H9 (cell line): ENCODE measurements around the gene CRYBG2. TPM values are rescaled to one million over a fixed set of nuclear protein-coding genes. Genes with fewer than 3 reads are reported as not detected.

Source experiments
- DNase-seq: peaks from one replicate; pipeline ENCODE4 v3.0.0-alpha.2; 2017
- H2AFZ ChIP-seq: one replicate; pipeline ENCODE4 v1.6.1; 2013; ENCODE audit warnings: mild to moderate bottlenecking, low read length, control low read depth, moderate library complexity
- H2AK5ac ChIP-seq: 2 replicates; pipeline ENCODE4 v1.6.1; 2013; ENCODE audit warnings: low read length, control low read depth, mixed read lengths; ENCODE audit not compliant: insufficient read length
- H2BK120ac ChIP-seq: one replicate; pipeline ENCODE4 v1.6.1; 2013; ENCODE audit warnings: low read depth, mild to moderate bottlenecking, low read length, control low read depth, inconsistent platforms; ENCODE audit not compliant: poor library complexity, severe bottlenecking
- H2BK12ac ChIP-seq: 2 replicates; pipeline ENCODE4 v1.6.1; 2013; ENCODE audit warnings: low read length, control low read depth, mixed read lengths, low read depth; ENCODE audit not compliant: insufficient read length
- H2BK15ac ChIP-seq: 2 replicates; pipeline ENCODE4 v1.6.1; 2013; ENCODE audit warnings: low read depth, low read length, control low read depth
- H2BK20ac ChIP-seq: one replicate; pipeline ENCODE4 v1.6.1; 2013; ENCODE audit warnings: low read depth, mild to moderate bottlenecking, low read length, control low read depth, inconsistent platforms; ENCODE audit not compliant: poor library complexity, severe bottlenecking
- H2BK5ac ChIP-seq: 2 replicates; pipeline ENCODE4 v1.6.1; 2013; ENCODE audit warnings: low read length, control low read depth, mixed read lengths; ENCODE audit not compliant: insufficient read length
- H3K14ac ChIP-seq: 2 replicates; pipeline ENCODE4 v1.6.1; 2013; ENCODE audit warnings: low read length, control low read depth; ENCODE audit not compliant: insufficient read depth
- H3K18ac ChIP-seq: 2 replicates; pipeline ENCODE4 v1.6.1; 2013; ENCODE audit warnings: low read depth, mild to moderate bottlenecking, mixed read lengths, low read length, control low read depth; ENCODE audit not compliant: insufficient read length
- H3K23ac ChIP-seq: 2 replicates; pipeline ENCODE4 v1.6.1; 2013; ENCODE audit warnings: low read length, control low read depth, mixed read lengths, low read depth; ENCODE audit not compliant: insufficient read length
- H3K23me2 ChIP-seq: 2 replicates; pipeline ENCODE4 v1.6.1; 2013; ENCODE audit warnings: low read depth, mild to moderate bottlenecking, mixed read lengths, low read length, control low read depth; ENCODE audit not compliant: insufficient read length, poor library complexity, severe bottlenecking
- H3K27ac ChIP-seq: 2 replicates; pipeline ENCODE4 v1.5.1; 2013; ENCODE audit warnings: low read length, control low read depth, mixed read lengths, low read depth; ENCODE audit not compliant: insufficient read length
- H3K27me3 ChIP-seq: 2 replicates; pipeline ENCODE4 v1.6.1; 2013; ENCODE audit warnings: low read length, control low read depth, inconsistent platforms; ENCODE audit not compliant: insufficient read depth
- H3K4ac ChIP-seq: 2 replicates; pipeline ENCODE4 v1.6.1; 2013; ENCODE audit warnings: low read depth, mild to moderate bottlenecking, control low read depth, inconsistent platforms, low read length, moderate library complexity
- H3K4me1 ChIP-seq: 2 replicates; pipeline ENCODE4 v1.6.1; 2013; ENCODE audit warnings: low read length, control low read depth, inconsistent platforms; ENCODE audit not compliant: insufficient read depth
- H3K4me2 ChIP-seq: 2 replicates; pipeline ENCODE4 v1.6.1; 2013; ENCODE audit warnings: low read length, control low read depth, mixed read lengths; ENCODE audit not compliant: insufficient read length, insufficient read depth
- H3K56ac ChIP-seq: 2 replicates; pipeline ENCODE4 v1.6.1; 2013; ENCODE audit warnings: low read depth, mild to moderate bottlenecking, mixed read lengths, low read length, control low read depth; ENCODE audit not compliant: insufficient read length
- H3K79me1 ChIP-seq: 2 replicates; pipeline ENCODE4 v1.6.1; 2013; ENCODE audit warnings: low read depth, mild to moderate bottlenecking, moderate library complexity, low read length, control low read depth, inconsistent platforms; ENCODE audit not compliant: insufficient read depth, poor library complexity, severe bottlenecking
- H3K79me2 ChIP-seq: 2 replicates; pipeline ENCODE4 v1.6.1; 2013; ENCODE audit warnings: low read length, control low read depth, inconsistent platforms; ENCODE audit not compliant: insufficient read depth
- H3K9ac ChIP-seq: 2 replicates; pipeline ENCODE4 v1.6.1; 2013; ENCODE audit warnings: low read length, control low read depth, mixed read lengths; ENCODE audit not compliant: insufficient read length; ENCODE audit errors: extremely low read depth
- H3K9me3 ChIP-seq: one replicate; pipeline ENCODE4 v1.6.1; 2013; ENCODE audit warnings: low read depth, low read length, inconsistent platforms; ENCODE audit not compliant: control insufficient read depth
- H3T11ph ChIP-seq: one replicate; pipeline ENCODE4 v1.6.1; 2013; ENCODE audit warnings: mild to moderate bottlenecking, low read length, control low read depth, inconsistent platforms
- H4K20me1 ChIP-seq: one replicate; pipeline ENCODE4 v1.6.1; 2013; ENCODE audit not compliant: control insufficient read depth, insufficient read length, insufficient read depth
- H4K5ac ChIP-seq: 2 replicates; pipeline ENCODE4 v1.6.1; 2013; ENCODE audit warnings: low read depth, mild to moderate bottlenecking, mixed read lengths, low read length, control low read depth; ENCODE audit not compliant: insufficient read length
- H4K8ac ChIP-seq: replicated peaks from 2 replicates; pipeline ENCODE4 v1.6.1; 2013; ENCODE audit warnings: low read length, control low read depth, mixed read lengths, low read depth; ENCODE audit not compliant: insufficient read length
- H4K91ac ChIP-seq: 2 replicates; pipeline ENCODE4 v1.6.1; 2013; ENCODE audit warnings: low read depth, mild to moderate bottlenecking, moderate library complexity, mixed read lengths, low read length, control low read depth; ENCODE audit not compliant: insufficient read length
- H3K27ac Mint-ChIP-seq, 3 experiments: 2 replicates in 2 of 3; 3 replicates in 1 of 3; pipeline ENCODE4 v1.8.0; 2020 to 2021; ENCODE audit warnings: mixed read lengths in 3 of 3, mild to moderate bottlenecking in 1 of 3, moderate library complexity in 1 of 3
- H3K27me3 Mint-ChIP-seq: 2 replicates; pipeline ENCODE4 v1.8.0; 2021; ENCODE audit warnings: low read depth, mild to moderate bottlenecking, moderate library complexity, mixed read lengths
- H3K36me3 Mint-ChIP-seq, 3 experiments: 2 replicates in 2 of 3; 3 replicates in 1 of 3; pipeline ENCODE4 v1.8.0; 2020 to 2021; ENCODE audit warnings: low read depth in 3 of 3, mixed read lengths in 3 of 3; ENCODE audit not compliant: insufficient read depth in 1 of 3
- H3K4me1 Mint-ChIP-seq, 2 experiments: 2 replicates each; pipeline ENCODE4 v1.8.0; 2020; ENCODE audit warnings: mixed read lengths in 2 of 2
- H3K4me3 Mint-ChIP-seq, 2 experiments: 2 replicates in 1 of 2; 3 replicates in 1 of 2; pipeline ENCODE4 v1.8.0; 2020 to 2021; ENCODE audit warnings: mild to moderate bottlenecking in 2 of 2, mixed read lengths in 2 of 2, moderate library complexity in 1 of 2
- H3K9me3 Mint-ChIP-seq, 2 experiments: 2 replicates in 1 of 2; 3 replicates in 1 of 2; pipeline ENCODE4 v1.8.0; 2020; ENCODE audit warnings: mild to moderate bottlenecking in 2 of 2, mixed read lengths in 2 of 2, moderate library complexity in 1 of 2
- CTCF ChIP-seq: fragments of 200-600 bp; sonication (generic); conservative IDR thresholded peaks from 3 replicates; pipeline ENCODE4 v1.8.0; 2021; ENCODE audit warnings: antibody characterized with exemption, mild to moderate bottlenecking
- WGBS: extraction: QIAGEN DNeasy Blood & Tissue Kit; methylation state at CpG from one replicate; pipeline ENCODE4 v1.1.7; 2013; ENCODE audit warnings: missing lambda C conversion rate, low lambda C conversion rate, mixed read lengths; ENCODE audit not compliant: insufficient read length; ENCODE audit errors: extremely low coverage; 5-methylcytosine and 5-hydroxymethylcytosine counted together
- total RNA-seq: library from RNA; stranded (reverse); gene quantifications from 2 replicates; pipeline ENCODE4 v1.2.1, GENCODE V29; 2021

Gene CRYBG2
- total RNA-seq, 1 experiment from 2014 or later: 12.8 TPM

DNA sequence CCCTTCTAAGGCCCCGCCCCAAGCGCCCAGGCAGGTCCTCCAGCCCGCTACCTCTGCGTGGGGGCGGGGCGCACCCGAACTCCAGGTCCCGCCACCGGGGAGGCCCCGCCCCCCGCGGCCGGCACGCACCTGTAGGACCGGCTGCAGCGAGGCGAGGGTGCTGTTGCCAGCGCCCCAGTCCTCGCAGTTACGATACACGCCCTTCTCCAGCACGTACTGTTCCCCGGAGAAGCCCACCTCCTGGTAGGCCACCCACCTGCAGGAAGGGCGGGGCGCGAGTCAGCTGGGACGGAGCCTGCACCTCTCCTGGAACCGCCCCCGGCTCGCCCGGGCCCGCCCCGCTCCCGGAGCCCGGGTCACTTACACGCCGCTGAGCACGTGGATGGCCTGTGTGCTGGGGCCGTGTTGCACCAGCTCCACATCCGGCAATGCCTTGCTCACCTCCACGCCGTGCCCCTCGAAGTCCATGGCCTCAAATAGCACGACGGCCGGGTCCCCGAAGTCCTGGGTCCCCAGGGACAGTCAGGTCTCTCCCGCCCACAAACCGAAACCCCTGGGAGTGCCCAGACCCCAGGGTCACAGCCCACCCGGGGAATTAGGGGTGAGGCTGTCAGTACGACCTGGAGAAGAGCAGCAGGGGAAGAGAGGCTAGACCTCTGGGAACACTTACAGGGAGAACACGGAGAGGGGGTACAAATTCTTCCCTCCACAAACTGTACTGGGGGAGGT, 17.3 kb downstream of the CRYBG2 start:
- no peak overlapping the region for H3K27ac ChIP-seq

More for the DNA sequence above, 17.3 kb downstream of the CRYBG2 start:
- Histone ChIP-seq H2BK20ac (no peak overlapping the region), H4K20me1 (no peaks in the 10 kb centered on the region), H3K9me3 (no peaks in the 10 kb centered on the region), H2AK5ac (no peak overlapping the region), H3K79me2 (no peaks in the 10 kb centered on the region), H3K14ac (no peak overlapping the region), H3K9ac (no peak overlapping the region), H2BK120ac (no peak overlapping the region), H3K23ac (no peak overlapping the region), H3K4me2 (peak overlapping the region; percentile 56), H4K5ac (no peak overlapping the region), H3K4me1 (no peaks in the 10 kb centered on the region; the same call in 1 of the 2 replicates), H3K18ac (peak overlapping the region; percentile 11), H4K91ac (no peak overlapping the region), H3T11ph (no peak overlapping the region), H2BK12ac (no peak overlapping the region), H3K4ac (no peak overlapping the region), H2AFZ (no peak overlapping the region), H4K8ac (no peak overlapping the region), H2BK5ac (no peak overlapping the region), H2BK15ac (no peak overlapping the region), H3K56ac (no peak overlapping the region), H3K23me2 (peaks cover 4% of the 10 kb centered on the region), H3K27me3 (no peaks in the 10 kb centered on the region), H3K79me1 (no peaks in the 10 kb centered on the region)
- TF ChIP-seq CTCF: no peak
- peaks cover 29 to 36% of the 10 kb centered on the region in 2 experiments for H3K4me1 Mint-ChIP-seq
- peak overlapping the region; percentile 83 to 98 for H3K4me3 Mint-ChIP-seq
- no CpG with 5 or more reads among the region's 52 CpGs for WGBS
- peaks cover 0 to 2% (median 1%) of the 10 kb centered on the region in 3 experiments; a peak in 2 of 7 replicates for H3K36me3 Mint-ChIP-seq
- H3K27ac Mint-ChIP-seq: peak overlapping the region in 1 of 3 experiments; percentile 31; a peak in 1 of 7 replicates
- H3K9me3 Mint-ChIP-seq: no peaks in the 10 kb centered on the region
- peak; percentile 95 for DNase-seq
- H3K27me3 Mint-ChIP-seq: peaks cover 20% of the 10 kb centered on the region
